Measurements from ENCODE around the gene TAF3.
A peak's percentile ranks its signal among the peaks of the same experiment; 100 is the strongest.

Gene TAF3

GRCh38 chr10:7933757-7934156, 115.5 kb downstream of the TAF3 start:
- no peak for DNase-seq (ENCODE audit: low read depth)

- DNase-seq (ENCODE audit: low read depth), result peak; percentile 10
Observed at GRCh38 chr10:7937315-7937945, 119.1 kb downstream of the TAF3 start.

GRCh38 chr10:7941576-7941975, 123.3 kb downstream of the TAF3 start:
- DNase-seq (ENCODE audit: low read depth), result no peak

GRCh38 chr10:7942316-7942715, 124.0 kb downstream of the TAF3 start:
- no peak for DNase-seq (ENCODE audit: low read depth)

- no peak for DNase-seq (ENCODE audit: low read depth)
Observed at GRCh38 chr10:7942859-7943258, 124.6 kb downstream of the TAF3 start.

- DNase-seq (ENCODE audit: low read depth), result no peak
Observed at GRCh38 chr10:7944215-7944480, 125.8 kb downstream of the TAF3 start.

- no peak for DNase-seq (ENCODE audit: low read depth)
Observed at GRCh38 chr10:7944537-7944936, 126.2 kb downstream of the TAF3 start.

- DNase-seq (ENCODE audit: low read depth), result no peak
Observed at GRCh38 chr10:7945034-7945433, 126.7 kb downstream of the TAF3 start.

- peak; percentile 55 for DNase-seq (ENCODE audit: low read depth)
Observed at GRCh38 chr10:7945469-7946187, 127.3 kb downstream of the TAF3 start.

GRCh38 chr10:7948371-7949000, 130.2 kb downstream of the TAF3 start:
- peak; percentile 30 for DNase-seq (ENCODE audit: low read depth)

GRCh38 chr10:7950981-7951847, 132.9 kb downstream of the TAF3 start:
- DNase-seq (ENCODE audit: low read depth), result peak; percentile 28

GRCh38 chr10:7952266-7952665, 134.0 kb downstream of the TAF3 start:
- no peak for DNase-seq (ENCODE audit: low read depth)

GRCh38 chr10:7953447-7953846, 135.1 kb downstream of the TAF3 start:
- DNase-seq (ENCODE audit: low read depth), result no peak

- no peak for DNase-seq (ENCODE audit: low read depth)
Observed at GRCh38 chr10:7955446-7955845, 137.1 kb downstream of the TAF3 start.

GRCh38 chr10:7956508-7956907, 138.2 kb downstream of the TAF3 start:
- peak; percentile 69 for DNase-seq (ENCODE audit: low read depth)

GRCh38 chr10:7957591-7957990, 139.3 kb downstream of the TAF3 start:
- no peak for DNase-seq (ENCODE audit: low read depth)

GRCh38 chr10:7958442-7958841, 140.1 kb downstream of the TAF3 start:
- no peak for DNase-seq (ENCODE audit: low read depth)

GRCh38 chr10:7960108-7960507, 141.8 kb downstream of the TAF3 start:
- no peak for DNase-seq (ENCODE audit: low read depth)

GRCh38 chr10:7962592-7962991, 144.3 kb downstream of the TAF3 start:
- DNase-seq (ENCODE audit: low read depth), result no peak

- no peak for DNase-seq (ENCODE audit: low read depth)
Observed at GRCh38 chr10:7965457-7965856, 147.2 kb downstream of the TAF3 start.

GRCh38 chr10:7967035-7967434, 148.7 kb downstream of the TAF3 start:
- DNase-seq (ENCODE audit: low read depth), result no peak

GRCh38 chr10:7968510-7969112, 150.3 kb downstream of the TAF3 start:
- no peak for DNase-seq (ENCODE audit: low read depth)

Data from ELR (cell line).